HCT116 (cell line): ENCODE data around the gene PDE8A. TPM values are rescaled to one million over a fixed set of nuclear protein-coding genes. Genes with fewer than 3 reads are reported as not detected.

Source experiments
- ATAC-seq: fragments of 200-7000 bp; cut with Tn5 transposase; 2 replicates; pipeline ENCODE4 v1.9.1; 2020; ENCODE audit warnings: mild to moderate bottlenecking, moderate library complexity
- BruUV-seq: library from RNA; stranded (reverse); fragments of 400-500 nt; replicated peaks from 2 replicates; lab custom pipeline; 2021; lab: Mats Ljungman, UMichigan
- CTCF ChIA-PET: fragments of 300-600 bp; sonication (Branson Sonifier 250); formaldehyde crosslinking; loops from one replicate; lab custom pipeline; 2021; ENCODE audit warnings: antibody characterized with exemption; lab: Charles Lee
- POLR2A ChIA-PET: fragments of 300-600, 350-600 bp; sonication (Branson Sonifier 250); formaldehyde crosslinking; loops from one replicate; lab custom pipeline; 2021; ENCODE audit warnings: antibody characterized with exemption; lab: Charles Lee
- RAD21 ChIA-PET, 2 experiments: fragments of 300-600 bp; sonication (Branson Sonifier 250); formaldehyde crosslinking; loops; one replicate each; lab custom pipeline; 2023; ENCODE audit warnings: low total read pairs in 2 of 2; ENCODE audit not compliant: uncharacterized antibody in 2 of 2, unreplicated experiment in 2 of 2, low non-redundant PET in 1 of 2; lab: Charles Lee
- DNase-seq: peaks from one replicate; pipeline ENCODE4 v3.0.0-alpha.2; 2010; ENCODE audit warnings: low read depth, low spot score
- H2AFZ ChIP-seq: fragments of 200-600 bp; shearing (Covaris generic), sonication (generic); 2 replicates; pipeline ENCODE4 v1.6.1; 2017; ENCODE audit warnings: low read depth, mixed run types, mixed read lengths, antibody characterized with exemption, low read length; ENCODE audit not compliant: poor library complexity, severe bottlenecking
- H3K27ac ChIP-seq: 2 replicates; pipeline ENCODE4 v1.5.1; 2012; ENCODE audit warnings: low read depth, low read length
- H3K27me3 ChIP-seq: fragments of 200-600 bp; sonication (generic); 2 replicates; pipeline ENCODE4 v1.6.1; 2016; ENCODE audit warnings: mixed run types, low read length, mixed read lengths; ENCODE audit not compliant: insufficient read depth
- H3K36me3 ChIP-seq, 2 experiments: fragments of 200-500 bp in 1 of 2; fragments of 200-600 bp in 1 of 2; sonication (Bioruptor generic) in 1 of 2; sonication (generic) in 1 of 2; 2 replicates each; pipeline versions ENCODE4 v1.5.1 to v1.6.1; 2014 to 2016; ENCODE audit warnings: low read length in 2 of 2, inconsistent platforms in 1 of 2, mixed read lengths in 1 of 2, mixed run types in 1 of 2; ENCODE audit not compliant: insufficient read depth in 2 of 2, control insufficient read depth in 1 of 2
- H3K4me1 ChIP-seq, 2 experiments: fragments of 200-600 bp in 1 of 2; sonication (generic) in 1 of 2; 2 replicates each; pipeline versions ENCODE4 v1.5.1 to v1.6.1; 2012 to 2017; ENCODE audit warnings: low read length in 2 of 2, inconsistent platforms in 1 of 2, mild to moderate bottlenecking in 1 of 2, mixed read lengths in 1 of 2, mixed run types in 1 of 2, moderate library complexity in 1 of 2; ENCODE audit not compliant: insufficient read depth in 2 of 2, control insufficient read depth in 1 of 2
- H3K4me2 ChIP-seq: fragments of 200-600 bp; sonication (generic); 2 replicates; pipeline ENCODE4 v1.6.1; 2017; ENCODE audit warnings: mixed run types, low read length, mixed read lengths
- H3K4me3 ChIP-seq, 2 experiments: fragments of 200-600 bp in 1 of 2; sonication (generic) in 1 of 2; replicated peaks in 1 of 2; 2 replicates each; pipeline ENCODE4 v1.5.1; 2011 to 2016; ENCODE audit warnings: low read length in 2 of 2, control low read depth in 1 of 2, low read depth in 1 of 2, mild to moderate bottlenecking in 1 of 2, mixed read lengths in 1 of 2, mixed run types in 1 of 2
- H3K79me2 ChIP-seq: fragments of 200-600 bp; sonication (generic); 2 replicates; pipeline ENCODE4 v1.6.1; 2017; ENCODE audit warnings: mild to moderate bottlenecking, mixed run types, low read length, moderate library complexity, mixed read lengths; ENCODE audit not compliant: insufficient read depth
- H3K9ac ChIP-seq: fragments of 200-600 bp; sonication (generic); 2 replicates; pipeline ENCODE4 v1.6.1; 2016; ENCODE audit warnings: low read length, mixed read lengths
- H3K9me2 ChIP-seq: fragments of 200-600 bp; sonication (generic), shearing (Covaris generic); 2 replicates; pipeline ENCODE4 v1.6.1; 2017; ENCODE audit warnings: mixed run types, mild to moderate bottlenecking, moderate library complexity; ENCODE audit not compliant: insufficient read depth
- H3K9me3 ChIP-seq, 2 experiments: fragments of 200-500 bp in 1 of 2; fragments of 200-600 bp in 1 of 2; sonication (Bioruptor generic) in 1 of 2; sonication (generic) in 1 of 2; 2 replicates each; pipeline ENCODE4 v1.6.1; 2014 to 2017; ENCODE audit warnings: low read length in 2 of 2, mixed read lengths in 2 of 2, inconsistent platforms in 1 of 2, low read depth in 1 of 2, mild to moderate bottlenecking in 1 of 2, mixed run types in 1 of 2, moderate library complexity in 1 of 2; ENCODE audit not compliant: control insufficient read depth in 1 of 2, insufficient read depth in 1 of 2
- H4K20me1 ChIP-seq: fragments of 200-600 bp; sonication (generic), shearing (Covaris generic); 2 replicates; pipeline ENCODE4 v1.6.1; 2017; ENCODE audit warnings: mixed run types, mild to moderate bottlenecking, moderate library complexity; ENCODE audit not compliant: insufficient read depth
- CEBPB ChIP-seq: IDR thresholded peaks from 2 replicates; pipeline ENCODE4 v1.6.1; 2012; ENCODE audit warnings: low read depth
- EGR1 ChIP-seq: IDR thresholded peaks from 2 replicates; pipeline ENCODE4 v1.6.1; 2012; ENCODE audit warnings: low read depth
- EZH2phosphoT487 ChIP-seq: fragments of 200-600 bp; IDR thresholded peaks from 2 replicates; pipeline ENCODE4 v1.6.1; 2018; ENCODE audit warnings: antibody characterized with exemption, borderline replicate concordance
- JUND ChIP-seq: IDR thresholded peaks from 2 replicates; pipeline ENCODE4 v1.6.1; 2012
- POLR2A ChIP-seq: IDR thresholded peaks from 2 replicates; pipeline ENCODE4 v1.7.0; 2011; ENCODE audit warnings: borderline replicate concordance; ENCODE audit not compliant: insufficient read depth, insufficient read length; ENCODE audit errors: extremely low read depth
- POLR2AphosphoS5 ChIP-seq: IDR thresholded peaks from 2 replicates; pipeline ENCODE4 v1.6.1; 2011; ENCODE audit warnings: mild to moderate bottlenecking, low read depth, low read length, moderate library complexity
- RAD21 ChIP-seq: IDR thresholded peaks from 2 replicates; pipeline ENCODE4 v1.6.1; 2012; ENCODE audit warnings: low read depth, mild to moderate bottlenecking
- SIN3A ChIP-seq: IDR thresholded peaks from 2 replicates; pipeline ENCODE4 v1.6.1; 2012; ENCODE audit warnings: low read depth
- SRF ChIP-seq: IDR thresholded peaks from 2 replicates; pipeline ENCODE4 v1.6.1; 2012; ENCODE audit warnings: low read depth
- TCF7L2 ChIP-seq: IDR thresholded peaks from 2 replicates; pipeline ENCODE4 v1.7.0; 2011; ENCODE audit warnings: borderline replicate concordance, inconsistent platforms; ENCODE audit not compliant: insufficient read depth, insufficient read length; ENCODE audit errors: extremely low read depth
- ZFX ChIP-seq: fragments of 450-650 bp; IDR thresholded peaks from 2 replicates; pipeline ENCODE4 v1.6.1; 2017
- intact Hi-C: fragments of 100-400 bp; cut with micrococcal nuclease; formaldehyde crosslinking; loops from 2 replicates; pipeline ENCODE4 v1.10.0; 2022
- total RNA-seq: library from RNA; stranded (reverse); gene quantifications from one replicate; pipeline ENCODE4 v1.2.1, GENCODE V29; 2021; ENCODE audit not compliant: unreplicated experiment
- TF ChIP-seq, protein P1 (sequence below): IDR thresholded peaks from 2 replicates; pipeline ENCODE4 v1.6.1; 2011; ENCODE audit warnings: mild to moderate bottlenecking, low read length, moderate library complexity; ENCODE audit not compliant: insufficient replicate concordance; ENCODE audit errors: extremely low read depth
- TF ChIP-seq, protein P2 (sequence below), 3 experiments: fragments of 200-600 bp in 1 of 3; sonication (generic) in 1 of 3; IDR thresholded peaks in 2 of 3; conservative IDR thresholded peaks in 1 of 3; 2 replicates each; pipeline ENCODE4 v1.5.1; 2012 to 2017; ENCODE audit warnings: low read depth in 2 of 3, low read length in 2 of 3, antibody characterized with exemption in 1 of 3, borderline replicate concordance in 1 of 3, control low read depth in 1 of 3, mild to moderate bottlenecking in 1 of 3, mixed read lengths in 1 of 3, mixed run types in 1 of 3, moderate library complexity in 1 of 3; ENCODE audit not compliant: insufficient read depth in 1 of 3

Gene PDE8A
- total RNA-seq, 1 experiment from 2014 or later: 37.8 TPM

DNA sequence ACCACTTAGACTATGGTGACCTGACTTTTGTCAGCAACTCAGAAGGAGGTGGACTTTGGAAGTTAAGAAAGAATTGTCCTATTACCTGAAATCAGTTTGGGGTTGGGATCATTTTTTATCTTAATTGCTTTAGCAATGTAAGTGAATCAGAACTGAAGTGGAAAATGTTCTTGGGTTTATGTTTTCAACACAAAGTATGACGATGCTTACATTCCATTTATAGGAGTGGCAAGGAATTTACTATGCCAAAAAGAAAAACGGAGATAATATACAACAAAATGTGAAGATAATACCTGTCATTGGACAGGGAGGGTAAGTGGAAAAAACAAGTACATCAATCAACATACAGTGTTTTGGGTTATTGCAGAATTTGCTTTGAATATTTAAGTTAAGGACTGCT lies 116.1 kb downstream of the PDE8A start:
- POLR2A ChIA-PET: no interaction called here
- no peak for DNase-seq

More for the DNA sequence above, 116.1 kb downstream of the PDE8A start:
- RAD21 ChIA-PET: no interaction called here
- Histone ChIP-seq H3K4me1 (no peaks in the 10 kb centered on the region), H3K9me3 (no peaks in the 10 kb centered on the region), H3K36me3 (peaks cover 0 to 2% of the 10 kb centered on the region in 2 experiments; a peak in 1 of 4 replicates), H3K4me2 (no peak overlapping the region), H3K27ac (no peak overlapping the region), H3K9ac (no peak overlapping the region), H2AFZ (no peak overlapping the region), H3K27me3 (no peaks in the 10 kb centered on the region), H3K4me3 (no peak overlapping the region), H3K79me2 (no peaks in the 10 kb centered on the region), H3K9me2 (no peaks in the 10 kb centered on the region), H4K20me1 (no peaks in the 10 kb centered on the region)
- no TSS peak for BruUV-seq
- intact Hi-C loops: no loop called here
- ATAC-seq: no peak
- TF ChIP-seq CEBPB: no peak
- no peak for TF ChIP-seq EGR1
- no peak for TF ChIP-seq EZH2phosphoT487
- no peak for TF ChIP-seq SIN3A
- TF ChIP-seq ZFX: no peak
- no peak for TF ChIP-seq JUND
- TF ChIP-seq, protein P1, sequence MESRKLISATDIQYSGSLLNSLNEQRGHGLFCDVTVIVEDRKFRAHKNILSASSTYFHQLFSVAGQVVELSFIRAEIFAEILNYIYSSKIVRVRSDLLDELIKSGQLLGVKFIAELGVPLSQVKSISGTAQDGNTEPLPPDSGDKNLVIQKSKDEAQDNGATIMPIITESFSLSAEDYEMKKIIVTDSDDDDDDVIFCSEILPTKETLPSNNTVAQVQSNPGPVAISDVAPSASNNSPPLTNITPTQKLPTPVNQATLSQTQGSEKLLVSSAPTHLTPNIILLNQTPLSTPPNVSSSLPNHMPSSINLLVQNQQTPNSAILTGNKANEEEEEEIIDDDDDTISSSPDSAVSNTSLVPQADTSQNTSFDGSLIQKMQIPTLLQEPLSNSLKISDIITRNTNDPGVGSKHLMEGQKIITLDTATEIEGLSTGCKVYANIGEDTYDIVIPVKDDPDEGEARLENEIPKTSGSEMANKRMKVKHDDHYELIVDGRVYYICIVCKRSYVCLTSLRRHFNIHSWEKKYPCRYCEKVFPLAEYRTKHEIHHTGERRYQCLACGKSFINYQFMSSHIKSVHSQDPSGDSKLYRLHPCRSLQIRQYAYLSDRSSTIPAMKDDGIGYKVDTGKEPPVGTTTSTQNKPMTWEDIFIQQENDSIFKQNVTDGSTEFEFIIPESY: no peak
- TF ChIP-seq, protein P2, sequence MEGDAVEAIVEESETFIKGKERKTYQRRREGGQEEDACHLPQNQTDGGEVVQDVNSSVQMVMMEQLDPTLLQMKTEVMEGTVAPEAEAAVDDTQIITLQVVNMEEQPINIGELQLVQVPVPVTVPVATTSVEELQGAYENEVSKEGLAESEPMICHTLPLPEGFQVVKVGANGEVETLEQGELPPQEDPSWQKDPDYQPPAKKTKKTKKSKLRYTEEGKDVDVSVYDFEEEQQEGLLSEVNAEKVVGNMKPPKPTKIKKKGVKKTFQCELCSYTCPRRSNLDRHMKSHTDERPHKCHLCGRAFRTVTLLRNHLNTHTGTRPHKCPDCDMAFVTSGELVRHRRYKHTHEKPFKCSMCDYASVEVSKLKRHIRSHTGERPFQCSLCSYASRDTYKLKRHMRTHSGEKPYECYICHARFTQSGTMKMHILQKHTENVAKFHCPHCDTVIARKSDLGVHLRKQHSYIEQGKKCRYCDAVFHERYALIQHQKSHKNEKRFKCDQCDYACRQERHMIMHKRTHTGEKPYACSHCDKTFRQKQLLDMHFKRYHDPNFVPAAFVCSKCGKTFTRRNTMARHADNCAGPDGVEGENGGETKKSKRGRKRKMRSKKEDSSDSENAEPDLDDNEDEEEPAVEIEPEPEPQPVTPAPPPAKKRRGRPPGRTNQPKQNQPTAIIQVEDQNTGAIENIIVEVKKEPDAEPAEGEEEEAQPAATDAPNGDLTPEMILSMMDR (IDR thresholded peaks at IDR 0.05 in 2 of 3, conservative IDR thresholded peaks at IDR 0.05 in 1 of 3; ENCODE audit: borderline replicate concordance in 1 of 3, insufficient read depth in 1 of 3, low read depth in 2 of 3, low read length in 2 of 3): no peak
- TF ChIP-seq SRF: no peak
- TF ChIP-seq RAD21: no peak
- TF ChIP-seq TCF7L2: no peak
- no peak for TF ChIP-seq POLR2A
- no peak for TF ChIP-seq POLR2AphosphoS5
- CTCF ChIA-PET: no interaction called here
